HG02623 (cell line): Measurements from ENCODE around the gene DUSP10.
A peak's percentile ranks its signal among the peaks of the same experiment; 100 is the strongest.

ENCODE experiments used
- ATAC-seq: cut with Tn5 transposase; IDR thresholded peaks from one replicate; pipeline ENCODE4 v1.9.1; 2021; ENCODE audit warnings: moderate library complexity; ENCODE audit not compliant: unreplicated experiment

DUSP10 gene

DNA sequence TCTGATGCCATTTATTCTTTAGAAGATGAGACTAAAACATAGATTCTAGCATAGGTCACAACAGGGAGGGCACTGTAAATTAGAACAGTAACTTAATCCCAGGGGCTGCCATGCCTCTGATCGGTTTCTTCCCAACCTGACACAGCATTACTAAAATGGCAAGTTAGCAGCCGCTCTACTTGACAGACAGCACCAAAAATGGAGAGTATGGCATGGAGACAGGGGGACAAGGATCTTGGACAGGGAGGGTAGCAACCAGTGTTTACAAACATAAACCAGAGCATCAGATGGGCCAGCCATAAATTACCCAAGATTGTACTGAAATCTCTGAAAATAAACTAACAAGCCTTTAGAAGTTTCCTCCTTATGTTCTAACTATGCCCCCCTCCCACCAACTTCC lies 5.9 kb downstream of the DUSP10 start:
- ATAC-seq = no peak

DNA sequence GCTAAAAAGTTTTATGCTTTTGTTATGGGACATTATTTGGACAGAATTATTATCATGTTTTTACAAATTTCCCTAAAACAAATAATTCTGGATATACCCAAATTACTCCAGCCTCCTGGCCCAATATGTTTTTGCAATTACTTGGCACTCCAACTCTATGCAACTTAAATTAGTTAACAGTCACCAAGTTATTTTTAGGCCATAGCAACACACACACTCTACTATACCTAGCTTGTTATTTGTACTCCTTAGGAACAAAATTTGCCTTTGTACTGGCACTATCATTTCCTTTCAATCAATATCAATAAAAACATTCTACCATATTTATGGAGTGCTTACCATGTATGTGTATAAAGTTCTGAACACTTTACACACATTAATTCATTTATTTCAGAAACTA lies 7.7 kb downstream of the DUSP10 start:
- ATAC-seq = no peak

DNA sequence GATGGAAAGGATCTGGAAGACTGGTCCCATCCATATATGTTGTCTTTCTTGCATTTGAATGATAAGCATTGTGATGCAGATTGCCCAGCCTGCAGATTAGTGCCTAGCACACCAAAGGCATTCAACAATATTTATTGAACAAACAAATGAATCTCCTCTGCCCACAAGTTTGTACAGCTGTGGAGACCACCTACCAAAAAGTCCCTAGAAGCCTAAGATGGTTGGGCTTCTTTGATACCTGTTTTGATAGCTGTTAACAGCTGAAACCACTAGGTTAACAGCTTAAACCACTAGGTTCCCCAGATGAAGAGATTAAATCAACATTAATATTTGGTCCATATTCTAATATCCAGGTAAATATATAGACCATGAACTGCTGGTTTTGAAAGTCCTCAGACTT lies 9.8 kb downstream of the DUSP10 start:
- ATAC-seq = no peak

DNA sequence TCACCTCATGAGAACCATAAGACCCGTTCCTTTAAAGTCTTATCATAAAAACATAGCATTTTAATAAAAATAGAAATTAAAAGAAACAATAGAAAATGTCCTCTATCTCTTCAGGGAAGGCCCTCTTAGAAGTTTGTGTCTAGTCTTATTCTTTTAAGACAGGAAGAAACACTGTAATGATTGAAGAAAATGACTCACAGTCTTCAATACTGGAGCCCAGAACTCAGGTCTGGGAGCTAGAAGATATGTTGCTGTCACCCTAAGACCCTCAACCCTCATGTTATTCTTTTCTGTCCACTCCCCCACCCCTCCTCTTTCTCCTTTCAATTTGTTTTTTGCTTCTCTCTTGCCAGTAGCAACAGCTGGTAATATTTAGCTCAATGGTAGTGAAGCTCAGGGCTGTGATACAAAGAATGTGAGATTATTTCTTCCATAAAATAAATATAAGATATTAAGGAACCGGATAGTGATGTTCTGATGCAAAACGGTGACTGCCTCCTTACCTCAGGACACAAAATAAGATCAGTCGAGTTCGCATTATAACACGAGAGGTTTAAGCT lies 12.0 kb downstream of the DUSP10 start:
- no peak for ATAC-seq

DNA sequence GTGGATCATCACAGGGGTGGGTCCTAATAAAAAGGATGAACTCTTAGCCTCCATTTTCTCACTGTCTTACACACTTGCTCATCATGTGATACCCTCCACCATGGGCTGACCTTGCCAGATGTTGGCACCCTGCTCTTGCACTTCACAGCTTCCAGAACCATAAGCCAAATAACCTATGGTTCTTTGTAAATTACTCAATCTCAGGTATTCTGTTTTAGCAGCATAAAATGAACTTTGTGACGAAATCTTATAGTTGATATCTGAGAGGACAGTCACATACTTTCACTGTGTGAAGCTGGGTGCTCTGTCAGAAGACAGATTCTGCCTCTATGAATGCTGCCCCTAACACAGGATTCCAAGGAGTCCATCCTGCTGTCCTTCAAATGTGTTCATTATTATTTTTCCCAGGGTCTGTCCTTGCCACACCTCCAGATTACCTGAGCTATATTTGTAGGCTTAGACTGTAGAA lies 13.8 kb downstream of the DUSP10 start:
- no peak for ATAC-seq

DNA sequence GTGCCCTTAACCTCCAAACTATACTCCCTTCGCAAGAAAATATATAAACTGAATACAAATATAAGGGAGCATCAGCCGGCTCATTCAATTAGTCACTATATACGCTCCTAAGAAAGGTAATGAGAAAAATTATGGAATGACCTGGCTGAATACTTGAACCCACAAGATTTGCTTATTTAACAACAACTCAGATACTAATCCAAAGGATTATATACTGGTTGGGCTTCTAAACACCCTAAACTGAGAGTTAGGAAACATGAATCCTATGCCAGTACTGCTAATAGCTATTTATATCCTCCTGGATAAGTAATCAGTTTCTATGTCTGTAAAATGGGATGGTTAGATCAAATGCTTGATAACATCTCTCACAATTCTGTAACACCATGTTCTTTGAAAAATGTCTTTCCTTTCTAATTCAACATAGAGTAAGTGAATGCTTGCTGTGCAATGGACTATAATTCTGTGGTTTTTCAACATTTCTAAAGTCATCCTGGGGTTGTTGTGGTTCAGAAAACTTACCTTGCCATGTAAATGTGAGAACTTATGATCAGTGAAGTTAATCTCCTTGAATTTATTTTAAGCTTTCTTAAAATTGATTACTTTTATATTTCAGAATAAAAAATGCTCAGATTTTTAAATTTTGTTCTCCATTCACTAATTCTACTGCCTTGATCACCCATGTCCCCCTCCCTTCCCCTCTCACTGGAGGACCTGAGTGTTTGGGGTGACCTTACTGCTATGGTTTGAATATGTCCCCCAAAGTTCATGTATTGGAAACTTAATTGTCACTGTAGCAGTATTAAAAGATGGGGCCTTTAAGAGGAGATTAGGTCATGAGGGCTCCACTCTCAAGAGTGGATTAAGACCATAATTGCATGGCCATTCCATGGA lies 14.5 kb downstream of the DUSP10 start:
- ATAC-seq = no peak

DNA sequence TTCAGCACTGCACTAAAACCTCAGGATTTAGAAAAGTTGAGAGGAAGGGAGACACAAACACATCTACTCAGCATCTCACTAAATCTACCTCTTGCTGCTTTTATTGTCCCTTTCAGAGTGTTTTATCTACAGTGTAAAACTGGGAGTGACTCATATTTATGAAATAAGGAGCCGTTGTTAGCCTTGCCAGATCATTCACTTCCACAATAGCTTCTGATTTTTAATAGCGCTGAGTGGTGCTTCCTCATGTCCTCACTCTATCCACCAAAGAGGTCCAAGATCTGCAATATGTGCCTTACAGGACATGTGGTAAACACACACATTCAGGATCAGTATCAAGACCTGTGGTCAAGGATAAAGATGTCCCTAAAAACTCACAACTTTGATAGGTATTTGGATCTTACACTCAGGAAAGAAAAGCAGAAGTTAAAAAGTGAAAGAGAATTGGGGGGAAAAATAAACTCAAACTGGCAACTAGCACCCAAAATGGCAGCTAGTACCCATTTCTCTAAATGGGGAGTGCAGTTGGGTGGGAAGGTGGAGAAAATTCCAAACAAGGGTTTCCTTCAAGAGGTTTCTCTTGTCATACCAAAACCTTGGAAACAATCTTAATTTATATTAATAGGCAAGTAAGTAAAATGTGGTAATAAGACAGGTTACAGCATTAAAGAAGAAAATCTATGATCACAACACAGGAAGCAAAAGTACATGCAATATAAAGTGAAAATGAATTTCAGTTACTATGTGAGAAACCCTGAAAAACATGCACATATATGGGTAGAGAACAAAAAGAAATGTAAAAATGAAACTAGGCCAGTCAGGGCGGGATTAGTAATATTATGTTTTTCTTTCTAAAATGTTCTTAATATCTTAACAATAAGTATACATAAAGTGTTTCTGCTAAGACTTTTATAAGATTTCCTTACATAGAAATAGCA lies 15.9 kb downstream of the DUSP10 start:
- peak; percentile 47 for ATAC-seq

DNA sequence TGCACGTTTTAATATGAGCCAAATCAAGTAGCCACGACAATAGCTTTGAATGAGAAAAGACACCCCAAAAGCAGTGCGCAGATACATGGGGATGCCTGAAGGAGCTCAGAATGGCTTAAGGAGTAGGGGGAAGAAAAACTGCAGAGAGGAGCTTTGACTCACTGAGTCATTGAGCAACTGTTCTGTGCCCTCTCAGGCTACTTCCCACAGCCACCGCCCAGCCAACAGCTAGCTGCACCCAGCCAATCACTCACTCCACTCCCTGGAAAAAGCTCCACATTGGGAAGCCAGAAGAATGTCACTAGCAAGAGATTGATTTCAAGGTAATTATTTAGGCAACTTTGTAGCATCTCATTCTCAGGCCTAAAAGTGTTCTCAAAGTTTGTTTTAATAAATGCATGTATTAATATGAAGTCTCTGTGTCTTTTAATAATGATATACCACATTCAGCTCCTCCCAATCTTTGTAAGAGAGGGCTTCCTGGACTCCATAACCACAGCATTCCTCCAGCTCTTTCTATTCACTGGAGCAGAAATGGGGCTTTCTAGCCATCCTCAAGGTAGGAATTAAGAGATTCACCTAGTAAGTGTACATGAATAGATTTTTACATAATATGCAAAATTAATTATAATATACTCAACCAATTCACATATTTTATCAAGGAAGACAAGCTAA lies 16.8 kb downstream of the DUSP10 start:
- ATAC-seq = no peak

DNA sequence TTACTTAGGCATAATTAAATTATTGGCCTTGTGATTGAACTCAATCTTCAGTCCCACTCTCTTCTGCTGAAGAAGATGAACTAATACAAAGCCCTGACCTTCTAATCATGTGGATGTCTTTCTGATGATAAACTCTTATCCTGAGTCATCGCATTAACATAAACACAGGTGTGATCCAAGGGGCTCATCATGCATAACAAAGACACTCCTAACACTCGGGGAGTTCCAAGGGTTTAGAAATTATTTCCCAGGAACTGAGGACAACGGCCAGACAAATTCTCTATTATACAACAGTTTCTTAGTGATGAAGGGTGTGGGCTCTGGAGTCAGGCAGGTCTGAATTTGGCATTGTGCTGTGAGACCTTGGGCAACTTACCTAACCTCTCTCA lies 18.0 kb downstream of the DUSP10 start:
- ATAC-seq = no peak

DNA sequence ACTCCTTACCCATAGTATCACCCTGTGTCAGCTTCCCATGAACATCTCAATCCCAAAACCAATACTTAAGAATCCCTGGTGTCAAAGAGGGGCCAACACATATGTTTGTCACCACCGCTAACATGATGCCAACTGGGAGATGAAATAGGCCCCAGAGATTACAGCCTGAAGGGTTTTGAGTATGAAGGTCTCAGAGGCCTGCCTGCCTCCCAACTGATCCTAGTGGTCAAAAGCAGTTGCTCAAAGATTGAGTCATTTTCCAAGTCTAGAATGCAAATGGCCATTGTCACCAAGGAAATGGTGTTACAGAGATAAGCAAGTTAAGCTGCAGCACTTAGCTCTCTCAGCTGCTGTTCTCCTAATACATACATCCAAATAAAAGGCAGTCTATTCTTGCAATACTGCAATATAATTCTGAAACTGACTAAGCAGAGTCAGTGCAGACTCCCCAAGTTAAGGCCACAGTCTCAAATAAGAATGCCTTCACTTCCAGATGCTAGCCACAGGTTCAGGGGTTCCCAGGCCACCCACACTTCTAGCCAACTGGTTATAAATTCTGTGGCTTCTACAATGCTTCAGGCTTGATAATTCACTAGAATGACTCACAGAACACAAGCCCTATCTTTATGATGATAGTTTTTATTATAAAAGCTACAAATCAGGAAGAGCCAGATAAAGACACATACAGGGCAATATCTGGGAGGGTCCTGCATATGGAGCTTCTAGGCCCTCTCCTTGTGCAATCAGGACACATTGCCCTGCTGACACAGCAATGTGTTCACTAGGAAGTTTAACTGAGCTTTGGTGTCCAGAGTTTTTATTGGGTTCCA lies 18.7 kb downstream of the DUSP10 start:
- ATAC-seq = no peak

DNA sequence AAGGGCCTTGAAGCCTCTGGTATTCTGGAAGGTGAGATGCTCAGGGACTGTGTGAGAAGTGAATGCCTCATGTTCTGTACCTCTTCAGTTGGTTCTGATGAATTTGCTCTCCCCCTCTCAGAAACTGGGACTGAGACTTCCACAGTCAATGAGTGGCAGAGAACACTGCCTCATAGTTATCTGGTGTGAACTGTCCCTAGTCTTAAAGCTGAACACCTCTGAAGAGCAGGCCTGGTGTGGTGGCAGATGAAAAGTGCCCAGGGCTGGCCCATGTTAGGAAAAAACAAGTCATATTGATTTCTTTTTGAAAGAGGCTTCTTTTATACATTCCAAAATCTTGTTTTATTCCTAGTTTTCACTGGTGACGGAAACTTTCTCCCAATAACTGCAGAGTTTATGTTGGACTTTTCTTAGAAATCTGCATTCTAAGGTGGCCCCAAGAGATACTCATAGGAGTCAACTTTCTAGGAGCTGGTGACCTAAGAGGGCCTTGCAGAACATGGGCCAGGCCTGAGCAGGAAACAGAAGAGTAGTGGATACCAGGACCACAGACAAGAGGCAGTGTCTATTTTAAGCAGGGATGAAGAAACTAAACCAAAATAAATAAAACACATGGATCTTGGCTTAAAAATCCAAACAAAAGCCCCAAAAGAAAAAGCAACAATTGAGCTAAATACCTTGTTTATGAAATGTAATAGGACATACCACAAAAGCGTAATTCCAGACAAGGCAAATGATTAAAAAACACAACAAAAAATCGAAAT lies 19.5 kb downstream of the DUSP10 start:
- no peak for ATAC-seq

DNA sequence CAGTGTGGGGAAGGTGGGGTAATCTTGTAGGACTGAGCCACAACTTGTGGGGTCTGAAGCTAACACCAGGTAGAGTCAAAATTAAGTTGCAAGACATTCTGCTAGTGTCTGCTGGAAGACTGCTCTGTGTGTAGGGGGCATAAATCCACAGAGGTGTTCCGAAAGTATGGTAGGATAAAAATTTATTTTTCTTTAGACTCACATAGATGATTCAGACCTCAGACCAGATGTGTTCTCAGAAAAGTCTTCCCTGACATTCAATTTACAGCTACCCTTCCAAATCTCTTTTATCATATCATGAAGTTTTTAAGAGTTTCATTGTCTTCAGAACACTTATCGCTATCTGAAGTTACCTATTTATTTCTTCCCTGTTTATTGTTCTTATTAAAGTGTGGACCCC lies 21.3 kb downstream of the DUSP10 start:
- no peak for ATAC-seq

DNA sequence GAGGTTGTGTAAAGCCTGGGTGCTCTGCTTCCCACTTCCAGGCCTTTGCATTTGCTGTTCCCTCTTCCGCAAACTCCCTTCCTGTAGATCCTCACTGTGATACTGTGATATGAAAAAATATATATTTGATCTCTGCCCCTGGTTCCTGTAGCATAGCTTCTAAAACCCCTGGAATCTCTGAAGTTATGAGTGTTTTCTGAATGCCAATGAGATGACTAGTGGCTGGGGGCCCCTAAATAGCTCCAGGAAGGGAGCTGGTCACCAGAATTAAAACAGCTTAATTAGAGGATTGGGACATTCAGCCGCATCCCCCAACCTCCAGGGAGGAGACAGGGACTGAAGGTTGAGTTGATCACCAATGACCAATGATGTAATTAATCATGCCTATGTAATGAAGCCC lies 21.9 kb downstream of the DUSP10 start:
- no peak for ATAC-seq

DNA sequence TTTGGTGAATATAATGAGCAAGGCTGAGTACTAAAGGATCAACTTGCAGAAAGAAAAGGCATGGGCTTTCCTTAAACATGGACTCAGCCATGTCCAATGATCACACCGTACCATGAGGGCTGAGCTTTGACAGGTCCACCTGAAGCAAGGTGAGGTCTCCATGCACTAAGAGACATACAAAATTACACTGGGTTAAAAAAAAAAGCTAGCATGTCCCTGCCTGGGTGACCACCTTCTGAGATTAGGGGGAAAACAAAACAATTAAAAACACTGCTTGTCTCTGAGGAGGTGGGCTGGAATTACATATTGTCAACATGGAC lies 22.7 kb downstream of the DUSP10 start:
- no peak for ATAC-seq

DNA sequence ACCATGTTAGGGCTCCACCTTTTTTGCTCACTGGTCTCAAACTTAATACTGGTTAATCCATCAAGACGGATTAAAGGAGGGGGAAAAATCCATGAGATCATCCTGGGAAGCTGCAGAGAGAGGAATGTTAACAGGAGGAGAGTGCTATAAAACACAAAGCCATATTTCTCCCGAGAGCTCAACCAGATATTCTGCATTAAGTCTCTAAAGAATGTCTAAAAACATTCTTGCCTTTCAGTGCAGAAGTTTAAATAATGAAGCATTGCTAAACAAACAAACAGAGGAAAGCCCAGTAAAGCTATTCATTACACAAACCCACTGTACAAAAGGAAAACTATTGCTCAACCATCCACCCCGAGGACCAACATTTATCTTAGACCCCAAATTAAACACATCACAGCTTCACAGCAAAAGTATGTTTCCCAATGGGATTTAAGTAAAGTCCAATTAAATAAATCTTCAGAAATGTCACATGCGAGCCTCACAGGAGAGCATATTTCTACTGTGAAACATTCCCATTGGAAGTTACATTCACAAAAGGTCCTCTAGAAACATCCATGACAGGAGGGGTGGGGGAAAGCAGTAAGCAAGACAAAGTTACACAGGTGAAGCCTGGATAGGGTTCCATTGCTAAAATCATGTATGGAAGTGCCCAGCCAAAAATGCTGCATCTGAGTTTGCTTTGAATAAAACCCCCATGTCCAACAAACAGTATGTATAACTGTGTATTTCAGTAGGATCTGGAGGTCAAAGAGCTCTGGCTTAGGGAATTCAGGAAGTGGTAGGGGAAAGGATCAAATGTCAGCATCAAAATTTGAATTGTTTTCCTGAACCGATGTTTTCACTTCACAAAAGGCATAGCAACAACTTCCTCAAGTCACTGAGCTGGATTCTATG lies 23.3 kb downstream of the DUSP10 start:
- no peak for ATAC-seq

DNA sequence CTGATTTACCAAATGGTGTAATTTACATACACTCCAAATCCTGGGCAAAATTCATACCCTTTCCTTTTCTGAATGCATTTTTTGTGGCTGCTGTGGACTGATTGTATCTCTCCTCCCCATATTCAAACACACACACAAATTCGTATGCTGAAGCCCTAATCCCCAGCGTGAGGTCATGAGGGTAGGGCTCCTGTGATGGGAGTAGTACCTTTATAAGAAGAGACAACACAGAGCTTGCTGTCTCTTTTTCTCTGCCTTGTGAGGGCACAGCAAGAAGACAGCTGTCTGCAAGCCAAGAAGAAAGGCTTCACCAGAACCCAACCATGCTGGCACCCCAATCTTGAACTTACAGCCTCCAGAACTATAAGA lies 24.4 kb downstream of the DUSP10 start:
- ATAC-seq = no peak

DNA sequence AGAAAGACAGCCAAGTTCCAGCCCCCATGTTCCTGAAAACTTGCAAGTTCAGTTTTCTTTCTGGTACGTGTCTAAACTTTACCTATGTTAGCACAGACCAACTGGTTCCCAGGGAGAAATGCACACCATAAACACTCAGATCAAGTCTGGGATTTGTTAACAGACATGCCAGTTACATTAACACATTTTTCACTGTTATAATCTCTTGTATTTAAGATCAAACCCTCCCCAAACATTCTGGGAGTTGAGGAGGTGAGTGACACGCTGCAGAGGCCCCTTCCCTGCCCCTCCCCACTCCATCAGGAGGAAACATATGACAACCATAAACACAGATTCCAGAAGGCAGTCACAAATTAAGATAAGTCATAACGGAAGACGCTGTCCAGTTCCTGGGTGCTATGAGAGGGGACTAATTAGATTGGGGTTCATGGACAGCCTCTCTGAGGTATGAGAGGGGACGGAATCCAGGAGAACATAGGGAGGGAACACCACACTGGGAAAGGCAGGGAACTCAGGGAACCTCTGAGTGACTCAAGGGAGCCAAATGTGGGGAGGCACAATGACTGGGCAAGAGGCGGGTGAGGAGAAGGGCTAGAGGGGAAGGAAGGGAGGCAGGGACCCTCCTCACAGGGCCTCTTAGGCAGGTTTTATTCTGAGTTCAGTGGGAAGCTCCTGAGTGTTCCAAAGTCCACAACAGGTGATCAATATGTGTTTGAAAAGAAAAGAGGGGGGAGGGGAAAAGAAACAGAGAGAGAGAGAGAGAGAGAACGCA lies 25.0 kb downstream of the DUSP10 start:
- ATAC-seq = no peak
